HCT116 (cell line): ENCODE results near the gene LYAR. TPM values are rescaled to one million over a fixed set of nuclear protein-coding genes. Genes with fewer than 3 reads are reported as not detected.

Experiments used
- ATAC-seq: fragments of 200-7000 bp; cut with Tn5 transposase; 2 replicates; pipeline ENCODE4 v1.9.1; 2020; ENCODE audit warnings: mild to moderate bottlenecking, moderate library complexity
- BruUV-seq: library from RNA; stranded (reverse); fragments of 400-500 nt; replicated peaks from 2 replicates; lab custom pipeline; 2021; lab: Mats Ljungman, UMichigan
- CTCF ChIA-PET: fragments of 300-600 bp; sonication (Branson Sonifier 250); formaldehyde crosslinking; loops from one replicate; lab custom pipeline; 2021; ENCODE audit warnings: antibody characterized with exemption; lab: Charles Lee
- POLR2A ChIA-PET: fragments of 300-600, 350-600 bp; sonication (Branson Sonifier 250); formaldehyde crosslinking; loops from one replicate; lab custom pipeline; 2021; ENCODE audit warnings: antibody characterized with exemption; lab: Charles Lee
- RAD21 ChIA-PET, 2 experiments: fragments of 300-600 bp; sonication (Branson Sonifier 250); formaldehyde crosslinking; loops; one replicate each; lab custom pipeline; 2023; ENCODE audit warnings: low total read pairs in 2 of 2; ENCODE audit not compliant: uncharacterized antibody in 2 of 2, unreplicated experiment in 2 of 2, low non-redundant PET in 1 of 2; lab: Charles Lee
- DNase-seq: peaks from one replicate; pipeline ENCODE4 v3.0.0-alpha.2; 2010; ENCODE audit warnings: low read depth, low spot score
- H2AFZ ChIP-seq: fragments of 200-600 bp; shearing (Covaris generic), sonication (generic); 2 replicates; pipeline ENCODE4 v1.6.1; 2017; ENCODE audit warnings: low read depth, mixed run types, mixed read lengths, antibody characterized with exemption, low read length; ENCODE audit not compliant: poor library complexity, severe bottlenecking
- H3K27ac ChIP-seq: 2 replicates; pipeline ENCODE4 v1.5.1; 2012; ENCODE audit warnings: low read depth, low read length
- H3K27me3 ChIP-seq: fragments of 200-600 bp; sonication (generic); 2 replicates; pipeline ENCODE4 v1.6.1; 2016; ENCODE audit warnings: mixed run types, low read length, mixed read lengths; ENCODE audit not compliant: insufficient read depth
- H3K36me3 ChIP-seq, 2 experiments: fragments of 200-500 bp in 1 of 2; fragments of 200-600 bp in 1 of 2; sonication (Bioruptor generic) in 1 of 2; sonication (generic) in 1 of 2; 2 replicates each; pipeline versions ENCODE4 v1.5.1 to v1.6.1; 2014 to 2016; ENCODE audit warnings: low read length in 2 of 2, inconsistent platforms in 1 of 2, mixed read lengths in 1 of 2, mixed run types in 1 of 2; ENCODE audit not compliant: insufficient read depth in 2 of 2, control insufficient read depth in 1 of 2
- H3K4me1 ChIP-seq, 2 experiments: fragments of 200-600 bp in 1 of 2; sonication (generic) in 1 of 2; 2 replicates each; pipeline versions ENCODE4 v1.5.1 to v1.6.1; 2012 to 2017; ENCODE audit warnings: low read length in 2 of 2, inconsistent platforms in 1 of 2, mild to moderate bottlenecking in 1 of 2, mixed read lengths in 1 of 2, mixed run types in 1 of 2, moderate library complexity in 1 of 2; ENCODE audit not compliant: insufficient read depth in 2 of 2, control insufficient read depth in 1 of 2
- H3K4me2 ChIP-seq: fragments of 200-600 bp; sonication (generic); 2 replicates; pipeline ENCODE4 v1.6.1; 2017; ENCODE audit warnings: mixed run types, low read length, mixed read lengths
- H3K4me3 ChIP-seq, 2 experiments: fragments of 200-600 bp in 1 of 2; sonication (generic) in 1 of 2; replicated peaks in 1 of 2; 2 replicates each; pipeline ENCODE4 v1.5.1; 2011 to 2016; ENCODE audit warnings: low read length in 2 of 2, control low read depth in 1 of 2, low read depth in 1 of 2, mild to moderate bottlenecking in 1 of 2, mixed read lengths in 1 of 2, mixed run types in 1 of 2
- H3K79me2 ChIP-seq: fragments of 200-600 bp; sonication (generic); 2 replicates; pipeline ENCODE4 v1.6.1; 2017; ENCODE audit warnings: mild to moderate bottlenecking, mixed run types, low read length, moderate library complexity, mixed read lengths; ENCODE audit not compliant: insufficient read depth
- H3K9ac ChIP-seq: fragments of 200-600 bp; sonication (generic); 2 replicates; pipeline ENCODE4 v1.6.1; 2016; ENCODE audit warnings: low read length, mixed read lengths
- H3K9me2 ChIP-seq: fragments of 200-600 bp; sonication (generic), shearing (Covaris generic); 2 replicates; pipeline ENCODE4 v1.6.1; 2017; ENCODE audit warnings: mixed run types, mild to moderate bottlenecking, moderate library complexity; ENCODE audit not compliant: insufficient read depth
- H3K9me3 ChIP-seq, 2 experiments: fragments of 200-500 bp in 1 of 2; fragments of 200-600 bp in 1 of 2; sonication (Bioruptor generic) in 1 of 2; sonication (generic) in 1 of 2; 2 replicates each; pipeline ENCODE4 v1.6.1; 2014 to 2017; ENCODE audit warnings: low read length in 2 of 2, mixed read lengths in 2 of 2, inconsistent platforms in 1 of 2, low read depth in 1 of 2, mild to moderate bottlenecking in 1 of 2, mixed run types in 1 of 2, moderate library complexity in 1 of 2; ENCODE audit not compliant: control insufficient read depth in 1 of 2, insufficient read depth in 1 of 2
- H4K20me1 ChIP-seq: fragments of 200-600 bp; sonication (generic), shearing (Covaris generic); 2 replicates; pipeline ENCODE4 v1.6.1; 2017; ENCODE audit warnings: mixed run types, mild to moderate bottlenecking, moderate library complexity; ENCODE audit not compliant: insufficient read depth
- CEBPB ChIP-seq: IDR thresholded peaks from 2 replicates; pipeline ENCODE4 v1.6.1; 2012; ENCODE audit warnings: low read depth
- CTCF ChIP-seq, 3 experiments: fragments of 200-600 bp in 1 of 3; sonication (generic) in 1 of 3; IDR thresholded peaks in 2 of 3; conservative IDR thresholded peaks in 1 of 3; 2 replicates each; pipeline ENCODE4 v1.5.1; 2012 to 2017; ENCODE audit warnings: low read depth in 2 of 3, low read length in 2 of 3, antibody characterized with exemption in 1 of 3, borderline replicate concordance in 1 of 3, control low read depth in 1 of 3, mild to moderate bottlenecking in 1 of 3, mixed read lengths in 1 of 3, mixed run types in 1 of 3, moderate library complexity in 1 of 3; ENCODE audit not compliant: insufficient read depth in 1 of 3
- FOSL1 ChIP-seq: IDR thresholded peaks from 2 replicates; pipeline ENCODE4 v1.6.1; 2012; ENCODE audit warnings: low read depth
- JUND ChIP-seq: IDR thresholded peaks from 2 replicates; pipeline ENCODE4 v1.6.1; 2012
- RAD21 ChIP-seq: IDR thresholded peaks from 2 replicates; pipeline ENCODE4 v1.6.1; 2012; ENCODE audit warnings: low read depth, mild to moderate bottlenecking
- SIN3A ChIP-seq: IDR thresholded peaks from 2 replicates; pipeline ENCODE4 v1.6.1; 2012; ENCODE audit warnings: low read depth
- SRF ChIP-seq: IDR thresholded peaks from 2 replicates; pipeline ENCODE4 v1.6.1; 2012; ENCODE audit warnings: low read depth
- TCF7L2 ChIP-seq: IDR thresholded peaks from 2 replicates; pipeline ENCODE4 v1.7.0; 2011; ENCODE audit warnings: borderline replicate concordance, inconsistent platforms; ENCODE audit not compliant: insufficient read depth, insufficient read length; ENCODE audit errors: extremely low read depth
- ZBTB33 ChIP-seq: IDR thresholded peaks from 2 replicates; pipeline ENCODE4 v1.6.1; 2011; ENCODE audit warnings: mild to moderate bottlenecking, low read length, moderate library complexity; ENCODE audit not compliant: insufficient replicate concordance; ENCODE audit errors: extremely low read depth
- ZFX ChIP-seq: fragments of 450-650 bp; IDR thresholded peaks from 2 replicates; pipeline ENCODE4 v1.6.1; 2017
- intact Hi-C: fragments of 100-400 bp; cut with micrococcal nuclease; formaldehyde crosslinking; loops from 2 replicates; pipeline ENCODE4 v1.10.0; 2022
- total RNA-seq: library from RNA; stranded (reverse); gene quantifications from one replicate; pipeline ENCODE4 v1.2.1, GENCODE V29; 2021; ENCODE audit not compliant: unreplicated experiment

The LYAR gene
- total RNA-seq, 1 experiment from 2014 or later, result 53.0 TPM

- Histone ChIP-seq H3K79me2 (no peaks in the 10 kb centered on the region), H3K4me1 (peaks cover 0 to 8% of the 10 kb centered on the region in 2 experiments; a peak in 1 of 4 replicates), H3K27ac (no peak overlapping the region), H3K9me2 (no peaks in the 10 kb centered on the region), H3K9me3 (no peaks in the 10 kb centered on the region), H3K4me2 (no peak overlapping the region), H3K4me3 (no peak overlapping the region), H3K9ac (no peak overlapping the region), H4K20me1 (no peaks in the 10 kb centered on the region), H3K36me3 (no peaks in the 10 kb centered on the region), H2AFZ (no peak overlapping the region), H3K27me3 (no peaks in the 10 kb centered on the region)
- no peak for ATAC-seq
- BruUV-seq, result no TSS peak
- DNase-seq, result no peak
- ChIA-PET RAD21 (no interaction called here), CTCF (no interaction called here), POLR2A (no interaction called here)
- intact Hi-C loops, result no loop called here
- TF ChIP-seq FOSL1 (no peak), SRF (no peak), ZFX (no peak), CEBPB (no peak)
Measured at GRCh38 chr4:4338210-4339001, 48.5 kb upstream of the LYAR start.

- Histone ChIP-seq H3K9me3 (no peaks in the 10 kb centered on the region), H3K9ac (no peak overlapping the region), H4K20me1 (no peaks in the 10 kb centered on the region), H3K4me1 (peaks cover 0 to 8% of the 10 kb centered on the region in 2 experiments; a peak in 1 of 4 replicates), H3K27me3 (no peaks in the 10 kb centered on the region), H3K36me3 (no peaks in the 10 kb centered on the region), H3K4me3 (peak overlapping the region; percentile 27 to 39; a peak in 3 of 4 replicates), H3K27ac (no peak overlapping the region), H3K79me2 (no peaks in the 10 kb centered on the region), H3K4me2 (peak overlapping the region; percentile 69), H2AFZ (peak overlapping the region; percentile 74), H3K9me2 (no peaks in the 10 kb centered on the region)
- ChIA-PET CTCF (interaction anchor here (1.0 to 2.1 kb wide), 2 partner anchors 75 to 83 kb away, joined by 5 to 12 read pairs; no protein-coding TSS in a partner anchor), RAD21 (no interaction called here), POLR2A (no interaction called here)
- DNase-seq (peak; percentile 43), ATAC-seq (peak; percentile 99)
- TF ChIP-seq ZBTB33 (peak; percentile 44), RAD21 (peak; percentile 84), TCF7L2 (no peak), FOSL1 (0 out of 2 replicates have a peak, but pooled peaks have one; percentile 13), SIN3A (no peak), CTCF (IDR thresholded peaks at IDR 0.05 in 2 of 3, conservative IDR thresholded peaks at IDR 0.05 in 1 of 3; ENCODE audit: borderline replicate concordance in 1 of 3, insufficient read depth in 1 of 3, low read depth in 2 of 3, low read length in 2 of 3) (peak; percentile 74 to 86 (median 77)), JUND (peak; percentile 26; the same call in 1 of the 2 replicates)
- BruUV-seq, result no TSS peak
- intact Hi-C loops, result loop anchor here (1.0 to 2.0 kb wide), 2 partner anchors 75 to 82 kb away; no protein-coding TSS in a partner anchor
Measured at GRCh38 chr4:4334798-4335520, 45.0 kb upstream of the LYAR start.
